Measurements from ENCODE around the gene LSM3. TPM values are rescaled to one million over a fixed set of nuclear protein-coding genes. Genes with fewer than 3 reads are reported as not detected.
A peak's percentile ranks its signal among the peaks of the same experiment; 100 is the strongest.
"Not testable (repeated sequence)": the region's sequence is repeated elsewhere in the genome, so short reads cannot be mapped to it uniquely, and the experiment has no call there.

LSM3 gene
- total RNA-seq, 5 donors from 2014 or later (not counting 1 experiment from before 2014, with no cell fraction given), result 6.7 to 8.4 (median 7.3) TPM

DNA sequence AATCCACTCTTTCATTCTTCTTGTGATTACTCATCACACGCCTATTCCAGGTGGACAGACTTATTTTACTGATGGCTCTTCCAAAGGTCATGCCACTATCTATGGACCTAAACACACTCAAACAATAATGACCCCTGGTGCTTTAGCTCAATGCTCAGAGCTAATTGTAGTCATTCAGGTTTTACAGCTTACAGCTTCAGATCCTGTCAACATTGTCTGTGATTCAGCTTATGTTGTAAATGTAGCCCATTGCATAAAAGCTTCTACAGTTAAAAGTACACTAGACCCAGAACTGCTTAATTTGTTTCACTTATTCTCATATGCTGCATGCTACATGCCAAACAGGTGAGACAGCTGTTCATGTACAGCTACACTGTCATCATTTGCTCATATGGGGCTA is 49.2 kb downstream of the LSM3 start:
- ChIA-PET POLR2A (no interaction called here), CTCF (no interaction called here)
- no peak overlapping the region for H3K4me3 ChIP-seq (ENCODE audit: control insufficient read depth in 1 of 2, extremely low read depth in 1 of 2, low read length in 1 of 2)
- H3K4me1 ChIP-seq (ENCODE audit: control insufficient read depth in 1 of 2, extremely low read depth in 1 of 2, insufficient read depth in 2 of 2, low read length in 2 of 2), result peaks cover 0 to 3% of the 10 kb centered on the region in 2 experiments
- H3K9me3 ChIP-seq, result no peaks in the 10 kb centered on the region
- peaks cover 3 to 9% (median 7%) of the 10 kb centered on the region in 3 donors for H3K4me1 Mint-ChIP-seq
- no peak overlapping the region for H3K27ac ChIP-seq (ENCODE audit: low read length)
- H3K36me3 Mint-ChIP-seq, result no peaks in the 10 kb centered on the region
- ATAC-seq (replicated peaks in 1 of 4) (no peak), DNase-seq (no peak)
- H3K36me3 ChIP-seq (ENCODE audit: control insufficient read depth in 2 of 2, extremely low read depth in 1 of 2, insufficient read depth in 1 of 2, low read length in 1 of 2), result no peaks in the 10 kb centered on the region
- no peak overlapping the region for H3K4me3 Mint-ChIP-seq
- H3K27ac Mint-ChIP-seq, result no peak overlapping the region
- H3K27me3 Mint-ChIP-seq, result peaks cover 45 to 46% of the 10 kb centered on the region in 2 donors
- peaks cover 0 to 24% of the 10 kb centered on the region in 2 experiments for H3K27me3 ChIP-seq (replicated peaks in 1 of 2; ENCODE audit: control insufficient read depth in 2 of 2, extremely low read depth in 1 of 2, insufficient read depth in 2 of 2, low read length in 1 of 2)
- H3K9me3 Mint-ChIP-seq, result peaks cover 0 to 3% (median 2%) of the 10 kb centered on the region in 3 donors
- WGBS (ENCODE audit: insufficient coverage), result no CpG with 5 or more reads among the region's 1 CpG

DNA sequence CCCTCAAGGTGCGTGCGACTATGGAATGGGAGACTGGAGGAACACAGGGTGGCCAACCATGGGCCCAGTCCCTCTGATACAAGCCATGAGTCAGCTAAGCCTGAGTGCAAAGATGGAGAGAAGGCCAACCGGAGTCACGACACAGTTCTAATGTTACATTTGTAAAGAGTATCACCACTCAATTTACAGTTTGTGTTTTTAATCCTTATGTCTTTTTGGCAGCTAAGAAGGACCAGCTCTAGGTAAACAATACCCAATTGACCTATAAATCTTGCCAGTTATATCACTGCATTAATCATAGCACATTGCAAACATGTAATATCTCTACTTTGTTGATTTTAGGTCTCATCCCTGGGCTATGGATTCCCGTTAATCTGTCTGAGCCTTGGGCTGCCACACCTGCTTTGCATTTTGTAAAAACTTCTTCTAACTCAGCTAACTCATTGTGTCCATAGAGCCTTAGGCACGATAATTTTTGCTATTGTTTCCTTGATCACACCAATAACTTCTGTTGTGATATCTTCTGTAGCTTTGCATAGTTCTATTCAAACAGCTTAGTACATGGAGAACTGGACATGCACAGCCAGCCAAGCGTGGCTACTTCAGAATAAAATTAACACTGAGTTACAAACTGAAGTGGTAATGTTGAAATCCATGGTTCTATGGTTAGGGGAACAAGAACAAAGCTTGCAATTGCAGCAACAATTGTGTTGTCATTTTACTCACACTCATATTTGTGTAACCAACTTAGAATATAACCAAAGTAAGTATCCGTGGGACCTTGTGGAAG is 50.3 kb downstream of the LSM3 start:
- Histone ChIP-seq H3K27ac (ENCODE audit: low read length) (no peak overlapping the region), H3K4me1 (ENCODE audit: control insufficient read depth in 1 of 2, extremely low read depth in 1 of 2, insufficient read depth in 2 of 2, low read length in 2 of 2) (peaks cover 0 to 4% of the 10 kb centered on the region in 2 experiments), H3K4me3 (ENCODE audit: control insufficient read depth in 1 of 2, extremely low read depth in 1 of 2, low read length in 1 of 2) (no peak overlapping the region), H3K27me3 (replicated peaks in 1 of 2; ENCODE audit: control insufficient read depth in 2 of 2, extremely low read depth in 1 of 2, insufficient read depth in 2 of 2, low read length in 1 of 2) (peaks cover 0 to 27% of the 10 kb centered on the region in 2 experiments), H3K36me3 (ENCODE audit: control insufficient read depth in 2 of 2, extremely low read depth in 1 of 2, insufficient read depth in 1 of 2, low read length in 1 of 2) (no peaks in the 10 kb centered on the region), H3K9me3 (no peaks in the 10 kb centered on the region)
- Mint-ChIP-seq H3K4me3 (no peak overlapping the region), H3K27ac (no peak overlapping the region), H3K9me3 (peaks cover 3 to 6% (median 6%) of the 10 kb centered on the region in 3 donors), H3K4me1 (peaks cover 4 to 13% (median 10%) of the 10 kb centered on the region in 3 donors), H3K27me3 (peaks cover 52 to 54% of the 10 kb centered on the region in 2 donors), H3K36me3 (peaks cover 4% of the 10 kb centered on the region)
- DNase-seq, result no peak
- CTCF ChIA-PET, result no interaction called here
- ATAC-seq (replicated peaks in 1 of 4), result no peak
- POLR2A ChIA-PET, result no interaction called here
- 75% methylated on average over 1 of the region's 8 CpGs for WGBS (ENCODE audit: insufficient coverage)

DNA sequence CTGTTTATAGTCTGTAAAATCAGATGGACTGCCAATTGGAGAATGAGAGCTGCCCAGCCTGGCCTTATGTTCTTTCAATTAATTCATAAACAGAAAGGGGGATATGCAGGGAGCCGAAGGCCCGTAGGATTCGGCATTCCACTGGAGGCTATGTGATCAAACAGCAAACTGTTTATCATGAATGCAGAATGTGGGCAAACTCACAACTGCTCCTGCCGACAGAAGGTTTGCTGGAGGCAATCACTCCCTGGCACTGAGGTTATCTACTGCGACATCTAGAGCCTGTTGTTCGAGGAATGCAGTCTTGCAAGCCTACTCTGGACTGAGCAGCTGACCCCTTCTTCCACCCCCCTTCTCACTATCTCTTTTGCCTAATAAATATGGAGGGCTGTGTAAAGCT is 51.1 kb downstream of the LSM3 start:
- Mint-ChIP-seq H3K4me1 (peaks cover 4 to 13% (median 10%) of the 10 kb centered on the region in 3 donors), H3K27me3 (peaks cover 51 to 54% of the 10 kb centered on the region in 2 donors)
- H3K36me3 ChIP-seq (ENCODE audit: control insufficient read depth in 2 of 2, extremely low read depth in 1 of 2, insufficient read depth in 1 of 2, low read length in 1 of 2); H3K9me3 Mint-ChIP-seq; POLR2A ChIA-PET; CTCF ChIA-PET; H3K27ac ChIP-seq (ENCODE audit: low read length); H3K36me3 Mint-ChIP-seq; H3K4me3 ChIP-seq (ENCODE audit: control insufficient read depth in 1 of 2, extremely low read depth in 1 of 2, low read length in 1 of 2); H3K4me1 ChIP-seq (ENCODE audit: control insufficient read depth in 1 of 2, extremely low read depth in 1 of 2, insufficient read depth in 2 of 2, low read length in 2 of 2); H3K27ac Mint-ChIP-seq; H3K4me3 Mint-ChIP-seq; H3K9me3 ChIP-seq; ATAC-seq (replicated peaks in 1 of 4); DNase-seq: not testable (repeated sequence)
- WGBS (ENCODE audit: insufficient coverage), result 93% methylated on average over 3 of the region's 6 CpGs
- peaks cover 0 to 24% of the 10 kb centered on the region in 2 experiments for H3K27me3 ChIP-seq (replicated peaks in 1 of 2; ENCODE audit: control insufficient read depth in 2 of 2, extremely low read depth in 1 of 2, insufficient read depth in 2 of 2, low read length in 1 of 2)

DNA sequence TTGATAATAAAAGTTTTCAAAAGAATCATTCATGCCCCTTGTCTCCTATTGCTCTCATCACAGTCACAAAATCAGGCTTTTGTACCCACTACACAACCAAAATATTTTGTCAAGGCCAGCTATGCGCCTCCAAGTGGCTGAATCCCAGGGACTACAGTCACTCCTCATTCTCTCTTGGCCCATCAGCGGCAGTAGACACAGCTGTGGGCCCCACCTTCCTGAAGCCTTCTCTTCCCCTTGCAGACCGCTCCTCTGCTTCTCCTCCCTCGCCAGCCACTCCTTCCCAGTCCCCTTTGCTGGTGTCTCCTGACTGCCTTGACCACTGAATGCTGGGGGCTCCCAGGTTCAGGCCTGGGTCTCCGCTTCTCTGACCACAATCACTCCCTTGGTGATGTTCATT is 52.1 kb downstream of the LSM3 start:
- Histone ChIP-seq H3K4me3 (ENCODE audit: control insufficient read depth in 1 of 2, extremely low read depth in 1 of 2, low read length in 1 of 2) (no peak overlapping the region), H3K4me1 (ENCODE audit: control insufficient read depth in 1 of 2, extremely low read depth in 1 of 2, insufficient read depth in 2 of 2, low read length in 2 of 2) (peaks cover 0 to 4% of the 10 kb centered on the region in 2 experiments), H3K27me3 (replicated peaks in 1 of 2; ENCODE audit: control insufficient read depth in 2 of 2, extremely low read depth in 1 of 2, insufficient read depth in 2 of 2, low read length in 1 of 2) (peaks cover 0 to 21% of the 10 kb centered on the region in 2 experiments), H3K9me3 (no peaks in the 10 kb centered on the region), H3K27ac (ENCODE audit: low read length) (no peak overlapping the region), H3K36me3 (ENCODE audit: control insufficient read depth in 2 of 2, extremely low read depth in 1 of 2, insufficient read depth in 1 of 2, low read length in 1 of 2) (no peaks in the 10 kb centered on the region)
- H3K27ac Mint-ChIP-seq, result no peak overlapping the region
- peaks cover 4 to 13% (median 6%) of the 10 kb centered on the region in 3 donors for H3K4me1 Mint-ChIP-seq
- peaks cover 4% of the 10 kb centered on the region for H3K36me3 Mint-ChIP-seq
- no peak overlapping the region for H3K4me3 Mint-ChIP-seq
- peaks cover 48 to 53% of the 10 kb centered on the region in 2 donors for H3K27me3 Mint-ChIP-seq
- 80% methylated on average over 5 of the region's 5 CpGs for WGBS (ENCODE audit: insufficient coverage)
- H3K9me3 Mint-ChIP-seq, result peaks cover 3 to 10% (median 6%) of the 10 kb centered on the region in 3 donors
- DNase-seq (no peak), ATAC-seq (replicated peaks in 1 of 4) (no peak)
- ChIA-PET POLR2A (no interaction called here), CTCF (interaction anchor here (0.7 to 1.2 kb wide), 2 partner anchors 27 to 657 kb away, joined by 3 read pairs; no protein-coding TSS in a partner anchor)

DNA sequence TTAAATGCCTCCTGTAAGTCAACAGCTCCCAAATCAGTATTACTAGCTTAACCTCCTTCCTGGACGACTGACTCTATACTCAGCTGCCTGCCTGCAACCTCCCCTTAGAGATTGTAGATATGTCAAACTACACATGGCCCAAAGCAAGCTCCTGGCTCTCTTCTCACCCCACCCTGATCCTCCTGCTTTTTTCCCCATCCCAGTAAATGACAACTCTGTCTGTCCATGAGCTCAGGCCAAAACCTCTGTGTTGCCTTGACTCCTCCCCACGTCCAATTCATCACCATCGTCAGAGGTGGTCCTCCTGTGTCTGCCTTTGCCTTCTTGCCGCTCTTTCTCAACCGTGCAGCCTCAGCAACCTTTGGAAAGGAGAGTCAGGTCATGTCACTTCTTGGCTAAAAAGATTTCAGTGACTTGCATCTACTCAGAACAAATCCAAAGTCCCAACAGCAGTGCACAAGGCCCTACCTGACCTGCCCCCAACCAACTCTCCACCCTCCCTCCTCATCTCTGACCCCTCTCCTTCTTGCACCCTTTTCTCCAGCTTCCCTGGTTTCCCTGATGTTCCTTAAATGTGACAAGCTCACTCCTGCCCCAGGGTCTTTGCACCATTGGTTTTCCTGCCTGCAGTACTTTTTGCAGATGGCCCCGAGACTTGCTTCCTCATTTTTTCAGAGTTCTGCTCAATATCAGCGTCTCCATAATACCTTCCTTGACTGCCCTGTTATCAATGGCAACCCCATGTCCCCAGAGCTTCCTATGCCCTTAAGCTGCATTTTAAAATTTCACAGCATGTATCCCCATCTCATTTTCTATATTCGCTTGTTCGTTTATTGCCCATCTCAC is 52.8 kb downstream of the LSM3 start:
- Mint-ChIP-seq H3K27me3 (peaks cover 42 to 49% of the 10 kb centered on the region in 2 donors), H3K36me3 (peaks cover 4% of the 10 kb centered on the region), H3K4me3 (no peak overlapping the region), H3K27ac (no peak overlapping the region), H3K4me1 (peaks cover 4 to 13% (median 6%) of the 10 kb centered on the region in 3 donors), H3K9me3 (peaks cover 3 to 10% (median 6%) of the 10 kb centered on the region in 3 donors)
- DNase-seq, result no peak
- Histone ChIP-seq H3K27ac (ENCODE audit: low read length) (no peak overlapping the region), H3K9me3 (no peaks in the 10 kb centered on the region), H3K4me1 (ENCODE audit: control insufficient read depth in 1 of 2, extremely low read depth in 1 of 2, insufficient read depth in 2 of 2, low read length in 2 of 2) (peaks cover 0 to 4% of the 10 kb centered on the region in 2 experiments), H3K36me3 (ENCODE audit: control insufficient read depth in 2 of 2, extremely low read depth in 1 of 2, insufficient read depth in 1 of 2, low read length in 1 of 2) (no peaks in the 10 kb centered on the region), H3K27me3 (replicated peaks in 1 of 2; ENCODE audit: control insufficient read depth in 2 of 2, extremely low read depth in 1 of 2, insufficient read depth in 2 of 2, low read length in 1 of 2) (peaks cover 0 to 25% of the 10 kb centered on the region in 2 experiments), H3K4me3 (ENCODE audit: control insufficient read depth in 1 of 2, extremely low read depth in 1 of 2, low read length in 1 of 2) (no peak overlapping the region)
- WGBS (ENCODE audit: insufficient coverage), result 62% methylated on average over 7 of the region's 9 CpGs
- ChIA-PET POLR2A (interaction anchor here in 1 of 2 donors (0.6 kb wide), 1 partner anchor 184 kb away, joined by 3 read pairs; no protein-coding TSS in a partner anchor), CTCF (interaction anchor here (0.7 to 1.2 kb wide), 2 partner anchors 28 to 657 kb away, joined by 3 read pairs; no protein-coding TSS in a partner anchor)
- no peak for ATAC-seq (replicated peaks in 1 of 4)

DNA sequence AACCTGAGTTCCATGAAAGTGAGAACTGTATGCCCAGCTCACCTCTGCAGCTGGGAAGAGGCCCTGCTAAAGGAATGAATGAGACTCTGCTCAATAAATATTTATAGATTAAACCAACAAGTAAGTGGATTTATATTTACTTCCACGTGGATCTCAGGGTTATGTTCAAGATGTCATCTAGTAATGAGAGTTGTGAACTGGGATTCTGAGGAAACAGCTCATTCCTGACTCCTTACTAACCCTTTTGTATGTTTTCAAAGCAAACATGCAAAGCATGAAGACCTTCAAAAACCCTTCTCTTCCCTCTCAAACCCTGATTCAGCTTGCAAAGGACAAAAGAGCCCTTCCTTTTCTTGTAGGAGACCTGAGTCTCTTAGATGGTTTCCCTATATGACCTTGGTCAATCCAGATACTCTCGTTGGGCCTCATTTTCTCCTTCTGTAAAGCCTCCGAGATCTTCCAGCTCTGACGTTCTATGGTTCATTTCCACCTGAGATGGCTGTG is 53.4 kb downstream of the LSM3 start:
- peak overlapping the region in 1 of 2 donors; percentile 6 for H3K27ac Mint-ChIP-seq
- ChIA-PET CTCF (interaction anchor here in 1 of 2 donors (0.6 to 0.8 kb wide), 2 partner anchors 29 to 775 kb away, joined by 4 to 5 read pairs; no protein-coding TSS in a partner anchor), POLR2A (interaction anchor here (0.6 kb wide), 2 partner anchors 26 to 183 kb away, joined by 3 to 4 read pairs; no protein-coding TSS in a partner anchor)
- peaks cover 4 to 13% (median 6%) of the 10 kb centered on the region in 3 donors for H3K4me1 Mint-ChIP-seq
- Histone ChIP-seq H3K9me3 (no peaks in the 10 kb centered on the region), H3K27ac (ENCODE audit: low read length) (no peak overlapping the region), H3K36me3 (ENCODE audit: control insufficient read depth in 2 of 2, extremely low read depth in 1 of 2, insufficient read depth in 1 of 2, low read length in 1 of 2) (no peaks in the 10 kb centered on the region), H3K27me3 (replicated peaks in 1 of 2; ENCODE audit: control insufficient read depth in 2 of 2, extremely low read depth in 1 of 2, insufficient read depth in 2 of 2, low read length in 1 of 2) (peaks cover 0 to 25% of the 10 kb centered on the region in 2 experiments), H3K4me1 (ENCODE audit: control insufficient read depth in 1 of 2, extremely low read depth in 1 of 2, insufficient read depth in 2 of 2, low read length in 2 of 2) (peaks cover 0 to 4% of the 10 kb centered on the region in 2 experiments), H3K4me3 (ENCODE audit: control insufficient read depth in 1 of 2, extremely low read depth in 1 of 2, low read length in 1 of 2) (no peak overlapping the region)
- H3K4me3 Mint-ChIP-seq, result no peak overlapping the region
- WGBS (ENCODE audit: insufficient coverage), result 68% methylated on average over 3 of the region's 4 CpGs
- H3K27me3 Mint-ChIP-seq, result peaks cover 42 to 46% of the 10 kb centered on the region in 2 donors
- H3K36me3 Mint-ChIP-seq, result peaks cover 4% of the 10 kb centered on the region
- peaks cover 3 to 10% (median 6%) of the 10 kb centered on the region in 3 donors for H3K9me3 Mint-ChIP-seq
- DNase-seq, result no peak
- ATAC-seq (replicated peaks in 1 of 4), result no peak
